T follicular helper cell (primary cell): Measurements from ENCODE around the gene GLT8D1.
"Not testable (repeated sequence)": the region's sequence is repeated elsewhere in the genome, so short reads cannot be mapped to it uniquely, and the experiment has no call there.

Experiments
- DNase-seq: peaks from one replicate; pipeline ENCODE4 v3.0.0-alpha.2; 2020; ENCODE audit warnings: low read depth

Gene GLT8D1

GRCh38 chr3:52679811-52680210 lies 25.8 kb downstream of the GLT8D1 start:
- DNase-seq: no peak

DNA sequence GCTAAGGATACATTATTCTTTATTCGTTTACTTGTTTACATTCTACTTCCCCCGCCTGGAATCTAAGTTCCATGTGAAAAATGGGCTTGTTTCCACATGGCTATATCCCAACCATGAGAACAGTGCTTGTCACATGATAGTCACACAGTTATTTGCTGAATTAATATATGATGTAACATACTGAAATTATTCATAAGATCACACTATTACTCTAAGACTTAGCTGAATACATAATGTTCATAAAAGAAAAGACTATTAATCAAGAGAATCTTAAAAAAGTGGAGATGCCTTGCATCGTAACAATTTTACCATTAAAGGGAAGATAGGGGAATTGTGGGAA lies 26.4 kb downstream of the GLT8D1 start:
- no peak for DNase-seq

- DNase-seq: no peak
Measured at GRCh38 chr3:52678265-52679198, 27.1 kb downstream of the GLT8D1 start.

DNA sequence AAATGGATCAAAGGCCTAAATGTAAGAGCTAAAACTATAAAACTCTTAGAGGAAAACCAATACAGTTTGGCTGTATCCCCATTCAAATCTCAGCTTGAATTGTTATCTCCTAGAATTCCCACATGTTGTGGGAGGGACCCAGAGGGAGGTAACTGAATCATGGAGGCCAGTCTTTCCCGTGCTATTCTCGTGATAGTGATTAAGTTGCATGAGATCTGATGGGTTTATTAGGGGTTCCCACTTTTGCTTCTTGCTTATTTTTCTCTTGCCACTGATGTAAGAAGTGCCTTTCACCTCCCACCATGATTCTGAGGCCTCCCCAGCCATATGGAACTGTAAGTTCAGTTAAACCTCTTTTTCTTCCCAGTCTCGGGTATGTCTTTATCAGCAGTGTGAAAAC lies 29.4 kb downstream of the GLT8D1 start:
- not testable (repeated sequence) for DNase-seq

DNA sequence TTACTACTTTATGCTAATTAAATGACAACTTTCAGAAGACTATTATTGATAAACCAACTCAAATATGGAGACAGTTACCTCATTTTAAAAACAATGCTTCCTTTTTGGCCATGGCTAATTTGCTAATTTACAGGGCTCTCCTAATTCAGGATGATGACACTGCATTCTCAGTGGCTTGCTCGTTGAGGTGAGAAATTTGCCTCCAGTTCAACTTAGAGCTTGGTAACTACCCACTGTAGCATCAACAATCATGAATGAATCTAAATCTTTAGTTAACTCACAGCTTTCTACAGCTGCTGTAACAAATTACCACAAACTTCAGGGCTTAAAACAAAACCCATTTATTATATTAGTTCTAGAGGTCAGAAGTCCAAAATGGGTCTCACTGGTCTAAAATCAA lies 33.9 kb downstream of the GLT8D1 start:
- no peak for DNase-seq

GRCh38 chr3:52670621-52671521 lies 34.7 kb downstream of the GLT8D1 start:
- DNase-seq: no peak

DNA sequence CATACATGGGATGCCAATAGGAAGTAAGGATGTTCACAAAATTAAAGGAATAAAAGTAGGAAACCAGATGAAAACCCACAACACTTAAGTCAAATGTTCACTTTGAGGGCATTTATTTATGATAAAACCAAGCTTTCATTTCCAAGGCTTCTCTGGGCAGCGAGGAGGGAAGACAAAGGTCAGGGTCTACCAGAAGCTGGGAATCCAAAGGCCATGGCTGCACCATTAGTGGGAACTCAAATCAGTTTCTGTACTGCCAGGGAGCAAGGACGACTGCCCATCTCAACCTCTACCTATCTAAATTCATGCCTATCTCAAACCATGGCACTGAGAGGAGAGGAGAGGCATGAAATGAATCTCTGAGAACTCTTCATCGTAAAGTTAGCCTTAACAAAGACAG lies 42.5 kb downstream of the GLT8D1 start:
- no peak for DNase-seq

GRCh38 chr3:52660046-52660445 lies 45.5 kb downstream of the GLT8D1 start:
- no peak for DNase-seq

DNA sequence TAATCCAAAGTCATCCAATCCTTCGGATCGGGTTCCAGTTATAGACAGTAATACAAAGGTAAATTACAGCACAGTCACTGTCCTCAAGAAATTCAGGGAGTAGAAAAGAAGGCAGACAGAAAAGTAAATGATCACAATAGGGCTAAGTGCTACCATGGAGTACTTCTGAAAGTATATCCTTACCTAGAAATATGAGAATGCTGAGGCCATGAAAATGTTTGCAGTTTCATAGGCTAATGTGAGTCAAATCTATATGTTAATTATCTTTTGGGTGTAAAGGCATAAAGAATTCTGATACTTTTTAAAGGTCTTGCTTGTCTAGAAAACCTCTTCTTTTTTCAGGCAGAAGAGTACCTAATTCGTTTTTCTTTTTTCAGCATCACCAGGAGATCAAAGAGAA lies 49.7 kb downstream of the GLT8D1 start:
- DNase-seq: no peak

- no peak for DNase-seq
Measured at GRCh38 chr3:52651592-52651991, 54.0 kb downstream of the GLT8D1 start.

GRCh38 chr3:52650439-52650838 lies 55.2 kb downstream of the GLT8D1 start:
- no peak for DNase-seq

DNA sequence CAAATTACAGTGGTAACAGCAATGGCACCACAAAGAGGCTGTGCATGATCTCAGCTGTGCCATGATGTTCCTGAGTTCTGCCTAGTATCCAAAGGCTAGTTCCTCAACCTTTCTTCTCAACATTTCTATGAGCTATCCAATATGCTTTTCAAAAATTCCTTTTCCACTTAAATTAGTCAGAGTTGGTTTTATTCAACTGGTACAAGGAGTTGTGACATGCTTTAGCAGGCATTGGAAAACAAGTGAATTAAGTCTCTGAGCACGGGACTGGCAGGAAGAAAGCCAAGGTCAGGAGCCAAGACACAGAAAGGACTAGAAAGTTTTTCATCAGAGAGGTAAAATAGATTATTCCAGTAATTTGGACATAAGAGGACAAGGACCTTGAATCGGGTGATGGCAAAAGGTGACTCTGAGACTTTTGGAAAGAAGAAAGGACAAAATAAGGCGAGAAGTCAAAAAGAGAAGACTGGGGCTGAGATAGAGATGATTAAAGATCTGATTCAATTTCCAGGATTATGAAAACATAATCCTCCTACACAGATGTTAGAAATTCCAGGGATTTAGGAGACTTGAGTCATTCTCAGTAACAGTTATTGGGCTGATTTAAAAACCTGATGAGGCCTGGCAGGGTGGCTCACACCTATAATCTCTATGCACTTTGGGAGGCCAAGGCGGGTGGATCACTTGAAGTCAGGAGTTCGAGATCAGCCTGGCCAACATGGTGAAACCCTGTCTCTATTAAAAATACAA lies 56.0 kb downstream of the GLT8D1 start:
- no peak for DNase-seq

GRCh38 chr3:52645549-52645948 lies 60.0 kb downstream of the GLT8D1 start:
- no peak for DNase-seq
